Stimulated activated CD4-positive, alpha-beta T cell treated with anti-CD3 and anti-CD28 coated beads, Interleukin-15, amount 100 ng/mL, for 1 hour (primary cell): Measurements from ENCODE around the gene NXPH1.

Experiments
- DNase-seq, 2 donors: peaks; one replicate each; pipeline ENCODE4 v3.0.0-alpha.2; 2020; ENCODE audit warnings: low read depth in 1 of 2, low spot score in 1 of 2

NXPH1 gene

GRCh38 chr7:8435590-8436545 is 2.5 kb downstream of the NXPH1 start:
- DNase-seq: no peak

GRCh38 chr7:8436965-8437364 is 3.6 kb downstream of the NXPH1 start:
- DNase-seq: no peak

DNA sequence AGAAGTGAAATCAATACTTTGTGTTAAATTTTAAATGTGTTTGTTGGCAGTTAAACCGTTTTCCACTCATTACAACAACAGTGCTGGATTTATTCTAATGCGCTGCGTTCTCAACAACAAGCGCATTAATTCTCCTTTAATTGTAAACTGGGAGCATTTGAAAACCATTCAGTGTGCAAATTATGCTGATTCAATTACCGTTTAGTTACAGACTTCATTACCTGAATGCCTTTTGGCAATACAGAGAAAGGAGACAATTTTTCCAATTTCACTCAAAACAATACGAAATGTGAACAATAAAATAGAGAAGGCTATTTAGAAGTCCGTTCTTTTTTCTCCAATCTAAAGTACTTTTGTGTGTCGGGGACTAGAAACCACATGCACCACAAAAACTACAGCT is 4.2 kb downstream of the NXPH1 start:
- no peak for DNase-seq

GRCh38 chr7:8440670-8441069 is 7.3 kb downstream of the NXPH1 start:
- no peak for DNase-seq

- DNase-seq: no peak
Measured at GRCh38 chr7:8441106-8441965, 7.9 kb downstream of the NXPH1 start.

GRCh38 chr7:8442051-8442813 is 8.8 kb downstream of the NXPH1 start:
- no peak for DNase-seq

- peak in 1 of 2 donors; percentile 38 for DNase-seq
Measured at GRCh38 chr7:8442814-8443304, 9.4 kb downstream of the NXPH1 start.

DNA sequence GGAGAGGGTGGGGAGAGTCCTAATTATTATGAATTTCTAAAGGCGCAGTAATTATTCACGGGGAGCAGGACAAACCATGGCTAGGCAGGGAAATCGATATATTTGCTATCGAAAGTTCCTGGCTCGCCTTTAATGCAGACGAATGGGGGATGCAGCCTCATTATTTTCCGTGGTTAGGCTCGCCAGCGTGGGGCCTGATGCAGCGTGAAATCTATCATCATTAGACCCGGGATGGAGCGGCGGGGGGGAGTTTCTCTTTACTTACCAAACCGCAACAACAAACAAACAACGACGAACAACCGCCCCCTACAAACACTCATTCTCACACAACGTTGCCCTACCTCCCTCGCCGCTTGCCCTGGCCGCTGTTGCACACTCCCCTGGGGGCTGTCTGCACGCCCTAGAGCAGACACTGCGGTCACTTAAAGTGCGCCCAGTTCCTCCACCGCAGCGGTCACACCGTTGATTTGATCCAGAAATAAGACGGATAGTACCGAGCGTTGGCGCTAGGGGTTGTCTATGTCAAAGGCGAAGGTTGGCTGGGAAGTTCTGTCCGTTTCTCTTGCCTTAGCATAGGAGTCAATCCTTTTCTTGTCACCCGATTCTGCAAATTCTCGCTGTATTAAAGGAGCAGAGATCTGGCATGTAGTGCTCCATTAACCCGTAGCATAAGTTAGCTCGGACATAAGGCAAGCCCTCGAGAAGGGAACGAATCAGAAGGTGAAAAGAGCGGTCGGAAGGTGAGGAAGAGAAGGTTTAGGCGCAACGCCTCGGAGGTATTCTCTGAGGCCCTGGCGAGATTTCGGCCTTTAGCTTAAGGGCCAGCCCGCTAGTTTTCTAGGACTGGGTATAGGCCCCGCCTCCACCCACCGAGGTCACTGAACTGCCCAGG is 10.4 kb downstream of the NXPH1 start:
- DNase-seq: no peak

GRCh38 chr7:8444468-8444769 is 11.0 kb downstream of the NXPH1 start:
- no peak for DNase-seq

DNA sequence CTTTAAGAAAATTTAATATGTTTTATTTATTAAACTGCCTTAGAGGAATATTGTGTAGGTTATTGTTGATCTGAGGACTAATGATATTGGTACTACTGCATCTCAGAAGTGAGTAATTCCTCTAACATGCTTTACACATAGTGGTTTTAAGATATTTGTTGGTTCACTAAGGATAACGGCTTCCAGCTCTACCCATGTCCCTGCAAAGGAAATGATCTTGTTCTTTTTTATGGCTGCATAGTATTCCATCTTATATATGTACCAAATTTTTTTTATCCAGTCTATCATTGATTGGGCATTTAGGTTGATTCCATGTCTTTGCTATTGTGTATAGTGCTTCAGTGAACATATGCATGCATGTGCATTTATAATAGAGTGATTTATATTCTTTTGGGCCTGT is 20.1 kb downstream of the NXPH1 start:
- no peak for DNase-seq

DNA sequence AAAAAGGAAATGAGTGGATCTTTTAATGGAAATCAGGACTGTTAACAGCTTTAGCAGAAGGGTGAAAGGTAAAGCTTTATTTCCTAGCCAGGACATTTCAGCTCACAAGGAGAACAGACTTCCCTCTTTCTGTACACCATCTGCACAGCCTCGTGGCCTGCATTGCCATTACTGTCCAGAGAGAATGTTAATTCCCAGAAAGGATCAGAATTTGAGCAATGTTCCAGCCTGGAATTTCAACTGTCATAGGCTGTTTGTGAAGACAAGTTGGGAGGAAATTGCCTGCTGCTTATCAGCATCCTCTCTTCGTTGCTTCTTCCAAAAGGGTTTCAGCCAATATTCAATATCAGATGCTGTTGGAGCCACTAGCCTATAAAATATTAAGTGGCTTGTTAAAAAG is 22.0 kb downstream of the NXPH1 start:
- DNase-seq: no peak

DNA sequence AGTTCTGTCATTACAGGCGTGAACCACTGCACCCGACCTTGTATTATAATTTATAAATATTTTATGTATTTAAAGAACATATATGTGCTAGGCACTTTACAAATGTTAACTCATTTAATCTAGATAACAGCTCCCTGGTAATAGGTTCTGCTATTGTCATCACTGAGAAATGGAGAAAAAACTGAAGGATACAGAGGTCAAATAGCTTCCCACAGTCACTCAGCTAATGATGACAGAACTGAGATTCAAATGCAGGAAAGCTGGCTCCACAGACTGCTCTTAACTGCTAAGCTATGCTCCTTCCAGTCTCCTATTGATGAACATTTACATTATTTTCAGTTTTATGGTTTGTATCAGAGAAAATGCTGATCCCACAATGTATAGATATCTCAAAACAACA is 28.9 kb downstream of the NXPH1 start:
- no peak for DNase-seq

DNA sequence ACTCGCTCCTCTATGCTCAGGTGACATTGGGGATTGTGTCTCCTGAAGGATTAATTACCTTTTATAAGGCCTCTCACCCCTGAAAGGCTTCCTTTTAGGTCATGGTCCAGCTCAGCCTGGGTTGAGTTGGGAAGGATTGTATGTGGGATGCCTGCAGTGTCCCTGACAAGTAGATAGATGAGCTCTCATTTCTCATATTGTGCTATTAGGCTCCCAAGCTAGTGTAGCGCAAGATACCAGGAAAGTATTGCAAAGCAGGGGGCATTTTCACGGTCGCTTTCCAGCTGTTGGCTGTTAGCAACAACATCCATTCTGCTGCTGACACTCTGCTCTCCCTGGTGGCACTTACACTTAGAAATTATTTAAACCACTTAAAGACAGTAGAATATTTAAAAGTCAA is 31.9 kb downstream of the NXPH1 start:
- no peak for DNase-seq

GRCh38 chr7:8480527-8480926 is 47.1 kb downstream of the NXPH1 start:
- DNase-seq: no peak

- DNase-seq: no peak
Measured at GRCh38 chr7:8481096-8481495, 47.7 kb downstream of the NXPH1 start.

- no peak for DNase-seq
Measured at GRCh38 chr7:8481752-8482446, 48.5 kb downstream of the NXPH1 start.

GRCh38 chr7:8490391-8491045 is 57.1 kb downstream of the NXPH1 start:
- no peak for DNase-seq

GRCh38 chr7:8491106-8491505 is 57.7 kb downstream of the NXPH1 start:
- DNase-seq: no peak
